K562 (cell line): ENCODE results near the gene DNAJB13. TPM values are rescaled to one million over a fixed set of nuclear protein-coding genes. Genes with fewer than 3 reads are reported as not detected.

Source experiments
- ATAC-seq: fragments of 200-7000 bp; cut with Tn5 transposase; 3 replicates; pipeline ENCODE4 v1.9.1; 2020; ENCODE audit warnings: moderate library complexity
- BruUV-seq: library from RNA; stranded (reverse); fragments of 400-500 nt; replicated peaks from 2 replicates; lab custom pipeline; 2021; lab: Mats Ljungman, UMichigan
- CTCF ChIA-PET: fragments of 300-600 bp; formaldehyde crosslinking; extraction: SDS; loops from one replicate; lab custom pipeline; 2021; ENCODE audit warnings: low intra/inter-chr PET ratio; lab: Yijun Ruan, JAX
- POLR2A ChIA-PET: fragments of 300-600, 350-650 bp; sonication (Branson Sonifier 250); formaldehyde crosslinking; extraction: SDS; loops from one replicate; lab custom pipeline; 2021; ENCODE audit warnings: antibody characterized with exemption, inconsistent platforms; lab: Yijun Ruan, JAX
- DNase-seq, 4 experiments: peaks; one replicate each; pipeline versions ENCODE4 v3.0.0 to v3.0.0-alpha.2; 2011 to 2018; ENCODE audit warnings: low spot score in 3 of 4, mixed read lengths in 3 of 4; ENCODE audit errors: extremely low read depth in 1 of 4
- FAIRE-seq: peaks from 2 replicates; lab custom pipeline; 2011; peaks lifted over from hg19 to GRCh38; lab: Jason Lieb, UNC
- H2AFZ ChIP-seq: 2 replicates; pipeline ENCODE4 v1.6.0; 2011; ENCODE audit warnings: low read depth, low read length, control low read depth, inconsistent platforms
- H3K27ac ChIP-seq: fragments of 200-600 bp; 3 replicates; pipeline ENCODE4 v1.8.0; 2011; ENCODE audit warnings: low read depth, mild to moderate bottlenecking, control low read depth, inconsistent platforms, low read length, moderate library complexity, mixed read lengths; ENCODE audit errors: extremely low read depth
- H3K27me3 ChIP-seq, 2 experiments: fragments of 300-600 bp in 1 of 2; 2 replicates in 1 of 2; 3 replicates in 1 of 2; pipeline versions ENCODE4 v1.6.0 to v1.8.0; 2011; ENCODE audit warnings: inconsistent platforms in 2 of 2, low read length in 2 of 2, mild to moderate bottlenecking in 1 of 2, mixed read lengths in 1 of 2, moderate library complexity in 1 of 2; ENCODE audit not compliant: control insufficient read depth in 2 of 2, insufficient read depth in 2 of 2
- H3K36me3 ChIP-seq: fragments of 300-600 bp; 3 replicates; pipeline ENCODE4 v1.8.0; 2011; ENCODE audit warnings: mild to moderate bottlenecking, low read length, inconsistent platforms; ENCODE audit not compliant: control insufficient read depth, insufficient read depth
- H3K4me1 ChIP-seq, 2 experiments: fragments of 200-600 bp in 1 of 2; replicated peaks in 1 of 2; 2 replicates in 1 of 2; 3 replicates in 1 of 2; pipeline versions ENCODE4 v1.5.1 to v1.8.0; 2011; ENCODE audit warnings: inconsistent platforms in 2 of 2, low read length in 2 of 2, mild to moderate bottlenecking in 1 of 2, mixed read lengths in 1 of 2, moderate library complexity in 1 of 2; ENCODE audit not compliant: control insufficient read depth in 2 of 2, insufficient read depth in 2 of 2
- H3K4me2 ChIP-seq: 2 replicates; pipeline ENCODE4 v1.6.1; 2011; ENCODE audit warnings: low read length, control low read depth, inconsistent platforms, mixed read lengths; ENCODE audit not compliant: insufficient read depth
- H3K4me3 ChIP-seq: fragments of 200-600 bp; sonication (generic), shearing (Covaris generic); 2 replicates; pipeline ENCODE4 v1.5.1; 2016; ENCODE audit warnings: control low read depth, inconsistent platforms
- H3K79me2 ChIP-seq: fragments of 200-600 bp; 3 replicates; pipeline ENCODE4 v1.8.0; 2011; ENCODE audit warnings: low read length, inconsistent platforms; ENCODE audit not compliant: control insufficient read depth, insufficient read depth
- H3K9ac ChIP-seq, 2 experiments: 2 replicates each; pipeline versions ENCODE4 v1.6.0 to v1.6.1; 2011; ENCODE audit warnings: low read depth in 2 of 2, low read length in 2 of 2, control low read depth in 1 of 2, inconsistent platforms in 1 of 2, mild to moderate bottlenecking in 1 of 2, mixed read lengths in 1 of 2; ENCODE audit not compliant: insufficient read depth in 1 of 2
- H3K9me1 ChIP-seq: one replicate; pipeline ENCODE4 v1.6.0; 2011; ENCODE audit warnings: inconsistent platforms, mild to moderate bottlenecking, low read length, moderate library complexity; ENCODE audit not compliant: control insufficient read depth, insufficient read depth
- H3K9me3 ChIP-seq: replicated peaks from 2 replicates; pipeline ENCODE4 v1.5.1; 2011; ENCODE audit warnings: low read depth, low read length, inconsistent platforms; ENCODE audit not compliant: control insufficient read depth, insufficient read depth
- H4K20me1 ChIP-seq: replicated peaks from 2 replicates; pipeline ENCODE4 v1.6.1; 2011; ENCODE audit warnings: low read length, inconsistent platforms, mixed read lengths; ENCODE audit not compliant: control insufficient read depth, insufficient read depth
- CBX1 ChIP-seq: sonication (generic); IDR thresholded peaks from 2 replicates; pipeline ENCODE4 v1.6.1; 2016; ENCODE audit warnings: antibody characterized with exemption, low read depth, mild to moderate bottlenecking
- CTCF ChIP-seq, 3 experiments: IDR thresholded peaks in 2 of 3; conservative IDR thresholded peaks in 1 of 3; 2 replicates each; pipeline ENCODE4 v1.5.1; 2011 to 2012; ENCODE audit warnings: low read length in 3 of 3, mild to moderate bottlenecking in 3 of 3, control low read depth in 2 of 3, improper control_type of control experiment in 1 of 3, inconsistent platforms in 1 of 3, low read depth in 1 of 3, mixed read lengths in 1 of 3, moderate library complexity in 1 of 3; ENCODE audit not compliant: insufficient read depth in 2 of 3
- ELK1 ChIP-seq: sonication (generic); formaldehyde crosslinking; IDR thresholded peaks from 2 replicates; pipeline ENCODE4 v1.8.1; 2022; ENCODE audit warnings: missing genetic modification reagents
- ELK3 ChIP-seq: fragments of 450-650 bp; formaldehyde crosslinking; IDR thresholded peaks from 2 replicates; pipeline ENCODE4 v1.4.0; 2020; ENCODE audit warnings: mild to moderate bottlenecking
- IRF9 ChIP-seq: fragments of 450-650 bp; IDR thresholded peaks from 2 replicates; pipeline ENCODE4 v1.6.1; 2016; ENCODE audit warnings: missing biosample characterization, missing genetic modification characterization
- NFIC ChIP-seq: fragments of 450-650 bp; IDR thresholded peaks from 2 replicates; pipeline ENCODE4 v1.6.1; 2017; ENCODE audit warnings: mild to moderate bottlenecking, inconsistent platforms
- SMAD2 ChIP-seq: fragments of 150-350 bp; IDR thresholded peaks from 2 replicates; pipeline ENCODE4 v1.6.1; 2014; ENCODE audit warnings: low read depth, mild to moderate bottlenecking, low read length
- ZC3H4 ChIP-seq: sonication (generic); formaldehyde crosslinking; IDR thresholded peaks from 2 replicates; pipeline ENCODE4 v1.9.0; 2021; ENCODE audit warnings: missing genetic modification reagents, borderline replicate concordance
- ZNF12 ChIP-seq: sonication (generic); formaldehyde crosslinking; IDR thresholded peaks from 2 replicates; pipeline ENCODE4 v1.4.0; 2020; ENCODE audit warnings: mild to moderate bottlenecking, missing genetic modification reagents
- ZNF124 ChIP-seq: sonication (generic); formaldehyde crosslinking; IDR thresholded peaks from 2 replicates; pipeline ENCODE4 v1.8.1; 2022; ENCODE audit warnings: missing genetic modification reagents
- WGBS: fragments of 100-300 bp; shearing (Covaris generic); methylation state at CpG from one replicate; pipeline ENCODE4 v1.1.6; 2016; ENCODE audit warnings: low coverage, mixed read lengths; ENCODE audit not compliant: insufficient coverage; ENCODE audit errors: missing lambda C conversion rate; 5-methylcytosine and 5-hydroxymethylcytosine counted together
- in situ Hi-C: fragments of 300-500 bp; cut with MboI; formaldehyde crosslinking; loops from 4 replicates; pipeline ENCODE4 v1.15.0; 2018; ENCODE audit warnings: inconsistent platforms, mixed read lengths
- intact Hi-C: fragments of 100-400 bp; cut with micrococcal nuclease; formaldehyde crosslinking; loops from 2 replicates; pipeline ENCODE4 v1.14.2; 2022
- polyA plus RNA-seq, 8 experiments: library from polyadenylated mRNA; depleted of rRNA in 4 of 8; stranded (reverse) in 5 of 8; unstranded in 3 of 8; fragments of >200 nt; fragmentation: Nextera tagmentation in 2 of 8; fragmentation: Illumina TruSeq in 1 of 8; extraction: Ambion mirVana in 2 of 8; extraction: Trizol in 1 of 8; gene quantifications; 2 replicates each; pipeline versions ENCODE4 v1.2.1 to v1.2.3, GENCODE V29; 2011 to 2014; ENCODE audit warnings: inconsistent platforms in 1 of 8, missing spikeins in 1 of 8
- total RNA-seq, 7 experiments: library from RNA; depleted of rRNA in 6 of 7; stranded (reverse); fragments of >200 nt in 6 of 7; fragmentation: Illumina TruSeq in 2 of 7; extraction: Trizol in 2 of 7; gene quantifications; 2 replicates each; pipeline versions ENCODE4 v1.2.1 to v1.2.3, GENCODE V29; 2011 to 2021; ENCODE audit warnings: low replicate concordance in 1 of 7

Gene DNAJB13
- total and polyA plus RNA-seq, 9 of the 15 experiments (the other 6 are each of a cell fraction or from before 2014, with no cell fraction given) = 0.14 TPM; not detected in 8

- CTCF ChIA-PET = no interaction called here
- 28% methylated on average over 7 of the region's 7 CpGs for WGBS
- in situ Hi-C loops (no loop called here), intact Hi-C loops (no loop called here)
- 0 out of 3 replicates have a peak, but pooled peaks have one; percentile 6 for ATAC-seq
- no peaks in the 10 kb centered on the region for H3K9me3 ChIP-seq
- H3K27me3 ChIP-seq = no peaks in the 10 kb centered on the region
- FAIRE-seq = no peak
- no peak overlapping the region for H3K27ac ChIP-seq
- POLR2A ChIA-PET = interaction anchor here (0.6 to 1.7 kb wide), 8 partner anchors 8 to 33 kb away, joined by 3 to 8 read pairs (median 4); no protein-coding TSS in a partner anchor
- H3K4me1 ChIP-seq = peaks cover 21 to 31% of the 10 kb centered on the region in 2 experiments; a peak in 4 of 5 replicates
- H3K79me2 ChIP-seq = no peaks in the 10 kb centered on the region
- no TSS peak for BruUV-seq
- no peaks in the 10 kb centered on the region for H3K9me1 ChIP-seq
- no peaks in the 10 kb centered on the region for H3K36me3 ChIP-seq
- H3K4me2 ChIP-seq = no peak overlapping the region
- DNase-seq = no peak
- no peaks in the 10 kb centered on the region for H4K20me1 ChIP-seq
- H3K9ac ChIP-seq = peak overlapping the region in 1 of 2 experiments; percentile 72; a peak in 2 of 4 replicates
- no peak overlapping the region; the same call in 1 of the 2 replicates for H2AFZ ChIP-seq
- no peak overlapping the region for H3K4me3 ChIP-seq
- TF ChIP-seq ZNF124 (CRISPR knock-in tag) = no peak
- no peak for TF ChIP-seq SMAD2
- no peak for TF ChIP-seq ZC3H4 (CRISPR knock-in tag)
- TF ChIP-seq NFIC = peak; percentile 30; the same call in 1 of the 2 replicates
- TF ChIP-seq ZNF12 = no peak
- TF ChIP-seq, all 486 proteins: peak for 1
These were observed 51.0 kb downstream of the DNAJB13 start for GRCh38 chr11:74001822-74002286.

GRCh38 chr11:74002832-74003231 is 52.0 kb downstream of the DNAJB13 start:
- Histone ChIP-seq H3K4me3 (no peak overlapping the region), H3K27ac (no peak overlapping the region), H4K20me1 (no peaks in the 10 kb centered on the region), H3K4me1 (peaks cover 21 to 33% of the 10 kb centered on the region in 2 experiments; a peak in 4 of 5 replicates), H3K9me3 (no peaks in the 10 kb centered on the region), H3K79me2 (no peaks in the 10 kb centered on the region), H3K4me2 (no peak overlapping the region; the same call in 1 of the 2 replicates), H3K36me3 (no peaks in the 10 kb centered on the region), H3K27me3 (no peaks in the 10 kb centered on the region), H2AFZ (peak overlapping the region; percentile 65), H3K9ac (no peak overlapping the region), H3K9me1 (no peaks in the 10 kb centered on the region)
- DNase-seq (no peak), FAIRE-seq (peak; percentile 62), ATAC-seq (no peak)
- ChIA-PET POLR2A (interaction anchor here (0.6 to 1.7 kb wide), 8 partner anchors 9 to 75 kb away, joined by 3 to 8 read pairs (median 3); no protein-coding TSS in a partner anchor), CTCF (no interaction called here)
- in situ Hi-C loops (no loop called here), intact Hi-C loops (no loop called here)
- BruUV-seq = no TSS peak
- WGBS = 17% methylated on average over 4 of the region's 4 CpGs
- TF ChIP-seq CTCF (IDR thresholded peaks at IDR 0.05 in 2 of 3, conservative IDR thresholded peaks at IDR 0.05 in 1 of 3; ENCODE audit: insufficient read depth in 2 of 3, low read depth in 1 of 3, low read length in 3 of 3) (no peak), CBX1 (no peak), ELK1 (CRISPR knock-in tag) (no peak), IRF9 (tag) (peak; percentile 70; the same call in 1 of the 2 replicates), ELK3 (CRISPR knock-in tag) (no peak)
